Mucosa of descending colon (tissue), 3 donors: ENCODE data around the gene LGALS14. TPM values are rescaled to one million over a fixed set of nuclear protein-coding genes. Genes with fewer than 3 reads are reported as not detected.
"Not testable (repeated sequence)": the region's sequence is repeated elsewhere in the genome, so short reads cannot be mapped to it uniquely, and the experiment has no call there.

Experiments
- ATAC-seq: fragments of 200-7000 bp; cut with Tn5 transposase; one replicate; pipeline ENCODE4 v1.9.1; 2020; ENCODE audit warnings: mild to moderate bottlenecking, moderate library complexity
- DNase-seq, 3 donors: peaks; one replicate each; pipeline ENCODE4 v3.0.0-alpha.2; 2020
- H3K36me3 ChIP-seq: fragments of 200-600 bp; one replicate; pipeline ENCODE4 v1.8.0; 2021; ENCODE audit warnings: low read depth, mild to moderate bottlenecking
- H3K4me1 ChIP-seq: fragments of 200-600 bp; one replicate; pipeline ENCODE4 v1.8.0; 2021; ENCODE audit warnings: low read depth, mild to moderate bottlenecking
- H3K4me3 ChIP-seq: fragments of 200-600 bp; one replicate; pipeline ENCODE4 v1.8.0; 2021; ENCODE audit warnings: mild to moderate bottlenecking
- H3K9me3 ChIP-seq: fragments of 200-600 bp; one replicate; pipeline ENCODE4 v1.8.0; 2021; ENCODE audit warnings: mild to moderate bottlenecking
- CTCF ChIP-seq: fragments of 200-600 bp; IDR thresholded peaks from one replicate; pipeline ENCODE4 v1.8.0; 2022; ENCODE audit warnings: antibody characterized with exemption, mild to moderate bottlenecking
- intact Hi-C, 2 donors: fragments of 100-400 bp; cut with DNase I in 1 of 2; cut with micrococcal nuclease in 1 of 2; formaldehyde crosslinking; loops; one replicate each; pipeline versions ENCODE4 v1.11.0 to v1.11.1; 2022; cut with DNase I, micrococcal nuclease
- long read RNA-seq, 2 donors: library from polyadenylated mRNA; unstranded; transcript quantifications; one replicate each; pipeline ENCODE4 v2.0.0, GENCODE V29; 2019 to 2021
- total RNA-seq, 3 donors: library from RNA; stranded (reverse); fragmentation: NEBNext Ultra II Directional in 2 of 3; extraction: Animal tissue kit (Norgen Biotek cat#: 25700) in 2 of 3; gene quantifications; one replicate each; pipeline versions ENCODE4 v1.2.1 to v1.2.4, GENCODE V29; 2021 to 2023
- donor health status: DM: no; HTN: no; CAD: no; lungs with moderate emphysema.
- donor health status: DM: no; HTN: no; CAD: no.
- donor health status: DM: no; HTN: yes; CAD: no.

The LGALS14 gene
- not detected for total RNA-seq
- long read RNA-seq, donor 1: 0 reads
- long read RNA-seq, donor 2: 0 reads

GRCh38 chr19:39704181-39705044, at the start of gene LGALS14:
Gene LGALS14, plus strand, starts transcription at chr19:39704481. Its CDS starts 48 bp downstream, at chr19:39704529.
- ATAC-seq (no peak), DNase-seq (no peak)
- no peak within 1 kb of the TSS for H3K4me3 ChIP-seq
- intact Hi-C loops: no loop called here
- H3K9me3 ChIP-seq: no peaks in the 10 kb centered on the region
- H3K36me3 ChIP-seq: no peaks in the 10 kb centered on the region
- TF ChIP-seq CTCF: no peak
- no peaks in the 10 kb centered on the region for H3K4me1 ChIP-seq

- H3K4me1 ChIP-seq: no peaks in the 10 kb centered on the region
- TF ChIP-seq CTCF: no peak
- no peak for DNase-seq
- H3K36me3 ChIP-seq: no peaks in the 10 kb centered on the region
- no peak within 1 kb of the TSS for H3K4me3 ChIP-seq
- no peaks in the 10 kb centered on the region for H3K9me3 ChIP-seq
- ATAC-seq: no peak
- intact Hi-C loops: no loop called here
Observed at GRCh38 chr19:39655613-39656012, 48.7 kb upstream of the LGALS14 start, which contains the start of gene LGALS16. Gene LGALS16, plus strand, starts transcription at chr19:39655913. Its CDS starts 49 bp downstream, at chr19:39655962.

- DNase-seq (no peak), ATAC-seq (no peak)
- TF ChIP-seq CTCF: no peak
- H3K4me3 ChIP-seq: no peak overlapping the region
- H3K4me1 ChIP-seq: no peaks in the 10 kb centered on the region
- intact Hi-C loops: no loop called here
- H3K9me3 ChIP-seq: no peaks in the 10 kb centered on the region
- no peaks in the 10 kb centered on the region for H3K36me3 ChIP-seq
Observed at GRCh38 chr19:39659791-39660190, 44.5 kb upstream of the LGALS14 start.

- intact Hi-C loops: no loop called here
- no peak for ATAC-seq
- H3K4me3 ChIP-seq: no peak overlapping the region
- no peak for DNase-seq
- no peak for TF ChIP-seq CTCF
- H3K9me3 ChIP-seq: no peaks in the 10 kb centered on the region
- no peaks in the 10 kb centered on the region for H3K36me3 ChIP-seq
- no peaks in the 10 kb centered on the region for H3K4me1 ChIP-seq
Observed at GRCh38 chr19:39660661-39661060, 43.6 kb upstream of the LGALS14 start.

- intact Hi-C loops: no loop called here
- no peak for DNase-seq
- TF ChIP-seq CTCF: no peak
- H3K36me3 ChIP-seq: no peaks in the 10 kb centered on the region
- no peak overlapping the region for H3K4me3 ChIP-seq
- no peaks in the 10 kb centered on the region for H3K9me3 ChIP-seq
- H3K4me1 ChIP-seq: no peaks in the 10 kb centered on the region
- ATAC-seq: no peak
Observed at GRCh38 chr19:39661565-39661964, 42.7 kb upstream of the LGALS14 start.

- not testable (repeated sequence) for ATAC-seq, H3K4me1 ChIP-seq, DNase-seq, H3K9me3 ChIP-seq, H3K36me3 ChIP-seq, H3K4me3 ChIP-seq
- intact Hi-C loops: loop anchor here in 1 of 2 donors (5.0 kb wide), 1 partner anchor 118 kb away; no protein-coding TSS in a partner anchor
Observed at GRCh38 chr19:39669860-39670259, 34.4 kb upstream of the LGALS14 start.
